Activated naive CD8-positive, alpha-beta T cell treated with anti-CD3 and anti-CD28 coated beads, Interleukin-2, amount 50 U/mL, for 16 hours (primary cell): ENCODE data around the gene ANKRD6.

ENCODE experiments used
- DNase-seq: peaks from one replicate; pipeline ENCODE4 v3.0.0-alpha.2; 2020; ENCODE audit warnings: low read depth, low spot score

ANKRD6 gene

DNA sequence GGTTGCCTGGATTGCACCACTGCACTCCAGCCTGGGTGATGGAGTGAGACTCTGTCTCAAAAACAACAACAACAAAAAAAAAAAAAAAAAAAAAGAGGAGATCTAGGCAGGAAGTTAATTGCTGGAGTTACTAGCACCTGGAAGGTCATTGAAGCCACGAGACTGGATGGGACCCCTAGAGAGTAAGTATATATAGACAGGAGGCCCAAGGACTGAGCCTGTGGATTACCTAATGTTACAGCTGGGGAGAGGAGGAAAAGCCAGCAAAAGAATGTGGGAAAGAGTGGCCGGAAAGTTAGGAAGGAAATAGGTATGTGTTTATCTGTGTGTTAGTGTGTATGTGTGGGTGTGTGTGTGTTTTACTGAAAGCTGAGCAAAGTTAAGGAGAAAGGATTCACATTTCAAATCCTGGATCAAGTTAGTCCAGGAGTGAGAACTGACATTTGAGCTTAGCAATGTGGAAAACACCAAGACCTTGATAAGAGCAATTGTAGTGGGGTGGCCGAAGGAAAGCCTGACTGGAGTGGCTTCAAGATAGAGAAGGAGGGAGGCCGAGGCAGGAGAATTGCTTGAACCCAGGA is 38.4 kb downstream of the ANKRD6 start:
- no peak for DNase-seq

DNA sequence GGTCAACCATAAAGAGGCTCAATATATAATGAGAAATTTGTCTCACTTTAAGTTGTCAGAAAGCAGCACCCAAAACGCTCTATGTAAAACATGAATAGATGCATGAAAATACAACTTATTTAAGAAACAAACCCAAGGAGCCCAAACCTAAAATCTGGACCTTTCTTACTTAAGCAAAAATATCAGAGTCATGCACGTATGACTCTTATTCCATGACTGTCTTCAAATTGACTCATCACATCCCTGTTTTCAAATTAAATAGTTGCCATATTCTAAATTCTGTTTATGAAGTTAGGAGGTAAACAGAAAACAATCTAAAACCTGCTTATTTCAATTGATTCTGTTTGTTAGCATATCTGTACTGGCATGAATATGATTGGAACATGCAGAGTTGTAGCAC is 42.1 kb downstream of the ANKRD6 start:
- no peak for DNase-seq

DNA sequence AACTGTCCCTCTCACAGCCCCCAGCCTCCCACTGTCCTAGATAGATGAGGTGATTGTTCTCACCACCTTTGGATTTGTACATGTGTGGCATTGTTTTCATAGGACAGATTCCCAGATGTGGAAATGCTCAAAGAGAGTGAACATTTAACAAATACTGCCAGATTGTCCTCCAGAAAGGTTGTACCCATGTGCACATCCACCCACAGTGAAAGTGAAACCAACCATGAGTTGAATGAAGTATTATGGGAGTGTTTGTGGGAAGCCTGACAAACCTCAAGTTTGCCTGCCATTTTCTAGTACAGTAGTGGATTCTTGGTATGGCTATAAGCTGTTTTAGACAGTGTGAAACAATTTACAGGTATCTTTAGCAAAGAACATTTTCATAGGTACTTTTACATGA is 42.7 kb downstream of the ANKRD6 start:
- no peak for DNase-seq

DNA sequence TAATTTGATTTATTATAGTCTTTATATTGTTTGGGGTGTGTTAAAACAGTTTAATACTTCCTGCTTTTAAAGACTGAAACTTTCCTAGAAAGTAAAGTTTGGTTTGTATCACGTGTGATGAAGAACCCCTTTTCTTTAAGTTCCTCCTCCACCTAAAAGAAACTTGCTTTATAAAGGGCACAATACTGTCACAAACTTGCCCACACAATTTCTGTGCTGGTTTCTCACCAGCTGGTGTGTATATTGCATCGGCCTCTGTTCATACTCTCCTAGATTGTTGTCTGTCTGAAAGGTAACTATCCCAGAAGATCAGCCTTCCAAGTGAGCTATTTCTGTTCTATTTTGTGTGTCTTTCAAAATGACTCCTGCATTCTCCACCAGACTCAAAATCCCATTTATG is 46.9 kb downstream of the ANKRD6 start:
- no peak for DNase-seq

GRCh38 chr6:89481695-89482094 is 48.7 kb downstream of the ANKRD6 start:
- DNase-seq: no peak

DNA sequence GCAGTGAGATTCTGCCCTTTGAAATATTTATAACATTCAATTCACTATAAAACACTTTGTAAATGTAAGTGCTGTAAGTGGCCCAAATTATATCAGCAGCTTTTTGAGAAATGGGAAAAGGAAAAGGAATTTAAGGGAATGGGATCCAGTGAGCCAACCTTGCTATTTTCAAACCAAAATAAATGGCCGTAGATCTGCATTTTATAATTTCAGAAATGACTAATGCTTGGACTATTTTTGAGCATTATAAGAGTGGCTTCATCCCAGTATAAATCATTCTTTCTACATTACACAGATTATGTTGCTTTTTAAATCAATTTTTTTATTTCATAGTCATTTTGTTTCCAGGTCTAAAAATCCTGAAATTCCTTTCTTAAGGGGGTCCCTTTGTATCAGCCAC is 49.2 kb downstream of the ANKRD6 start:
- no peak for DNase-seq

DNA sequence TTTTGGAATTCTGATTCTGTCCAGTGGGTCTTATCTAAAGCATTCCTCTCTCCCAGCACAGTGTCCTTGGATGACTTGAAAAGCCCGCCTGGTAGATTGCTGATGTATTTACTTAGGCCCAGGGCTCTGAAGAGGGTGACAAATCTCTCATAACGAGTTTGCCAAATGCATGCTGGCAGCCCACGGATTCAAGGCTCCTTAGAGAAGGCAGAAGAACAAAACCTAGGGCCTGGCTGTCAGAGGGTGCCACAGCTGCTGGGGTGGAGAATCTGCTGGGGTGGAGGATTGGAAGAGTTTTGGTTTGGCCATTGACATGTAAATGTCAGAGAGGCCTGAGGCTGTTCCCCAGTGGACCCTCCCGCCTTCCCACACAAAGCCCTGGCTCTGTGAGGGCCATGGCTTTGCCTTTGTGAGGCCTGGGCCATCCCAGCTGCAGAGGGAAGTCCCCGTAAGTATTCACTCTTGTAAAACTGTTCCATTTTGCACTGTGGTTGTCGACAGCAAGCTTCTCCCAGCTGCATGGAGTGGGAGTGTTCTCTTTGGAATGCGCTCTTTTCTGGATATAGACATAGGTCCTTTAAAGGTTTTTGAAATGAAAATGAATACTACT is 50.3 kb downstream of the ANKRD6 start:
- DNase-seq: no peak

DNA sequence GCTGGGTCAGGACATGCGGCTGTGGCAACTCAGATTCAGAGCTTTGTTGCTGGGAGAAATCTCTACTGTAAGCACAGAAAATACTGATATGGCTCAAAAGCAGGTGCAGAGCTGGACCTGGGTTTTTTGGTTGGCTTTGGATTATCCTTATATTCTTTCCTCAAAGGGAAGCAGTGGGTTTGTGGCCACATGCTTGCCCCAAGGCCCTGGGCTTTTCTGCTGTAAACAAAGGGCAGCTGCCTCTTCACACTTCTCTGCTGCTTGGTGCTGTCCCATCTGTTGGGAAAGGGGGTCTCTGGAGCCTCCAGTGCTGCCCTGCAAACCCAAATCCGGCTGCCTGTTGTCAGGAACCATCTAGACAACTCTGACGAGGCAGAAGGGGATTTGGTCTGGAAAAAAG is 52.4 kb downstream of the ANKRD6 start:
- DNase-seq: no peak

DNA sequence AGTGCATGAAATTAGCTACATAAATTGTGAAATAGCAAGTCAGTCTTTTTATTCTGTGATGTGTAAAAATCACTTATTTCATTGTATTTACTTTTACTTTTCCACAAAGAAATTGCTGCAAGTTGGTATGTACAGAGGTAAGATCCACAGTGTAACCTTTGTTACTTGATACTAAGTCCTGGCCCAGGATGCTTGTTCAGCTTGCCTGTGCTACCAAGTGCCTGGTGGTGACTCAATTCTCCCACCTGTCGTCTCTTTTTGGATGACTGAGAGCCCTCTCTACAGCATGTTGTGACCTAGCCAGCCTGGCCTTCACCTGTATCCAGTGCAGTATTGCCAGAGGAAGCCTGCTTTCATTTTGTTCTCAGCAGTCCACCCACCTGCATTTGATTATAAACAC is 54.9 kb downstream of the ANKRD6 start:
- DNase-seq: no peak

- no peak for DNase-seq
Measured at GRCh38 chr6:89488438-89488837, 55.5 kb downstream of the ANKRD6 start.

- no peak for DNase-seq
Measured at GRCh38 chr6:89489078-89489477, 56.1 kb downstream of the ANKRD6 start.

DNA sequence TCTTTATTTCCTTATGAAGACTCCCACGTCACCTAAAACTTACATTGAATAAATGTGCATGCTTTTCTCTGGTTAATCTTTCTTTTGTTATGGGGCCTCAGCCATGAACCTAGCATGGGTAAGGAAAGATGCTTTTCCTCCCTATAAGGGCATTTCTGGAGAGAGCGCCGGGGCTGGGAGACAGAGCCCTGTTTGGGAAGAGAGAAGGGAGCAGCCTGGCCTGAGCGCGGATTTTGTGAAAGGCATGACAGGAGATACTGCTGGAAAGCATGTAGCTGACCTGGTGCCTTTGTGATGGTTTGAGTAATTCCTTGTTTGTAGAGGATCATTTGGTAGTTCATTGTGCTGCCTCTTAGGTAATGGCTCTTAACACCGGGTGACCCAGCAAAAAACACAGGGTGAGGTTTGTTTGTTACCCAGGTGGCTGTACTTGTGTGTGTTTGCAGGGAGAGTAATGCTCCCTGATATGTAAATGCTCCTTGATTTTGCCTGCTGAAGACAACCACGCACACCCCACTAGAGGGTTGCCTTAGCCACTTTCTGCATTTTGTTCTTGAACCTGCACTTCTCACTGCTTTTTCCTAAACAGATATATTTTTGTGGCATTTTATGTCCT is 59.2 kb downstream of the ANKRD6 start:
- DNase-seq: no peak

- no peak for DNase-seq
Measured at GRCh38 chr6:89494131-89494793, 61.3 kb downstream of the ANKRD6 start.

GRCh38 chr6:89495961-89496535 is 63.1 kb downstream of the ANKRD6 start:
- no peak for DNase-seq

DNA sequence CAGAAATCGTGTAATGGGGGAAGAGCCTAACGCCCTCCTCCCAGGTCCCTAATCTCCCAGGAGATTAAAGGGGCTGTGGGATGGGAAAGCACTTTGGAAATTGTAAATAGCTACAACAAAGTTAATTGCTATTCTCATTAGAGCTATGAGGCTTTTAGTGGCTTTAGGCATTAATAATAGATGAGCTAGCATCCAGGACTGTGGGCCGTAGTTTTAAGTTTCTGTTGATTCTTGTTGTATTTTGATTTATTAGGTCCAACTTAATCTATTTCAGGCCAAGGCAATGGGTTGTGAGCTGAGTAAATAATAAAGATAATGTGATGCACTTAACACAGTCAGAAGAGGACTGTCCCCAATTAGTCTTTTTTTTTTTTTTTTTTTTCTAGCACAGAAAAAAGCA is 67.7 kb downstream of the ANKRD6 start:
- DNase-seq: no peak

GRCh38 chr6:89501222-89501621 is 68.3 kb downstream of the ANKRD6 start:
- DNase-seq: no peak

- no peak for DNase-seq
Measured at GRCh38 chr6:89501753-89502152, 68.8 kb downstream of the ANKRD6 start.

DNA sequence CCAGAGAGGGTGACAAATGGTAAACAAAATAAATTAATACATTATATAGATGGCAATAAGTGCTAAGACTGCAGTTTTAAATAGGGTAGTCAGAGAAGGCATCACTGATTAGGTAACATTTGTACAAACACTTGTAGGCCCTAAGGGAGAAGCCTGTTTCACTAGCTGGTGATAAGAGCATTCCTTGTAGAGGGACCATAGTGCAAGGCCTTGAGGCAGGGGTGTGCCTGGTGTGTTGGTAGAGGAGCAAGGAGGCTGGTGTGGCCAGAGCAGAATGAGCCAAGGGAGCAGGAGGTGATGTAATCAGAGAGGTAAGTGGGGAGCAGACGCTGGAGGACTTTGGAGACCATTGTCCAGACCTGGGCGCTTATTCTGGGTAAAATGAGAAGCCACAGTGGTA is 70.7 kb downstream of the ANKRD6 start:
- DNase-seq: no peak

GRCh38 chr6:89505847-89506246 is 72.9 kb downstream of the ANKRD6 start:
- DNase-seq: no peak

DNA sequence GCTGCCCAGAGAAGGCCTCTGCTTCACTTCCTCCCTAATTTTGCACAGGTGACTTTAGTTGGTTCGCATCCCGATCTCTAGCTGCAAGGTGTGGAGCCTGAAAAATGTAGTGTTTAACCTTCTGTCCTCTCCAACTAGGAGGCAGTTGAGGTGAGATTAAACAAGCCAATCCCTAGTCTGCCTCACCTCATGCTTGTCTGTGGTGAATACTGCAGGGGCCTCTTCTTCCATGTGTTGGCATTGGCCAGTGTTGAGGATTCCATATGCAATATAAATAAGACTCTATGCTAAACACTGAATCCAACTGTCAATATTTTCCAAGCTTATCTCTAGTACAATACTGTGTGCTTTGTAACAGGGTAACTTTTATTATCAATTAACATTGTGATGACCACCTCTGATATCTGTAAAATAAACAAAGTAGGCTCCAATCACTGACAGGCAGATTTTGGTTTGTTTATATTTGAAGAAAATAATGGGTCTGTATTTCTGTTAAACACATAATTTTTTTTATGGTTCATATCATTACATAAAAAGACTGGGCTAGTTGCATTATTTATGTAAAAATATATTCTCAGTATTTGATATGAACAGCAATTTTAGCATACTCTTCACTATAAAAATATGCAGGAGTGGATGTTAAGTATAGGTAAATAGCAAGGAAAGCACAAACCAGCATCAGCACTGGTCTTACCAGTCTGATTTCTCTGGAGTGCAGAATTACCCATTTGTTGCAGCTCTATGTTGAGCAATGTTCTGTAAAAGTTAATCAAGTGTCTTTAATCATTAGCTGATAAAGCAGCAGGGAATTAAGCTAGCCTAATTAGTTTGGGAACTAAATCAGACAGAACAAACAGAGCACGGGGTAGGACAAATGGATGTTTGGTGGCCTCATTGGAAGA is 74.0 kb downstream of the ANKRD6 start:
- DNase-seq: no peak

GRCh38 chr6:89508755-89509563 is 76.0 kb downstream of the ANKRD6 start:
- DNase-seq: no peak
